Fibroblast of villous mesenchyme (primary cell): Measurements from ENCODE around the gene NDUFS6. TPM values are rescaled to one million over a fixed set of nuclear protein-coding genes. Genes with fewer than 3 reads are reported as not detected.

ENCODE experiments used
- DNase-seq: peaks from one replicate; pipeline ENCODE4 v3.0.0-alpha.2; 2010; ENCODE audit warnings: low read depth
- H3K4me3 ChIP-seq: 2 replicates; pipeline ENCODE4 v1.5.1; 2011; ENCODE audit warnings: low read depth, mild to moderate bottlenecking, low read length
- total RNA-seq: library from RNA; depleted of rRNA; stranded (reverse); fragments of >200 nt; gene quantifications from 2 replicates; pipeline ENCODE4 v1.2.3, GENCODE V29; 2012
- TF ChIP-seq, protein P1 (sequence below): IDR thresholded peaks from 2 replicates; pipeline ENCODE4 v1.5.1; 2012; ENCODE audit warnings: low read depth, mild to moderate bottlenecking, low read length; ENCODE audit not compliant: insufficient read depth

The NDUFS6 gene
- total RNA-seq, 1 donor, result 22.9 TPM

DNA sequence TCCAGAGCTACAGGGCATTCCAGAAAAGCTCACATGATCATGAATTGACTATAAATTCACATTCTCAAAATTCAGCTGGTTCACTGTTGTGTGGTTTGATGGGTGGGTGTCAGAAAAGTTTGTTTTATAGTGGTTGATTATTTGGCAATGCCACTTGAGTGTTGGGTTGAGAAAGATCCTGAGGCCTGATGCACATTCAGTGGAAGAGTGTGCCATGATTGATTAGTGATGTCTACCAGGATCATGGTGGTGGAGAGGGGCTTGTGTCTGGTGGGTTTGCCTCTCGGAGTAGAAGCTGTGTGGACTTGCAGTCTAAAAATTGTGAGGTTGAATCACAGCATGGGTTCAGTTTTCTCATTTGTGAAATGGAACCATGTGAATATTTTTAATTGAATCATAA lies 2.0 kb downstream of the NDUFS6 start:
- DNase-seq, result no peak
- TF ChIP-seq, protein P1, sequence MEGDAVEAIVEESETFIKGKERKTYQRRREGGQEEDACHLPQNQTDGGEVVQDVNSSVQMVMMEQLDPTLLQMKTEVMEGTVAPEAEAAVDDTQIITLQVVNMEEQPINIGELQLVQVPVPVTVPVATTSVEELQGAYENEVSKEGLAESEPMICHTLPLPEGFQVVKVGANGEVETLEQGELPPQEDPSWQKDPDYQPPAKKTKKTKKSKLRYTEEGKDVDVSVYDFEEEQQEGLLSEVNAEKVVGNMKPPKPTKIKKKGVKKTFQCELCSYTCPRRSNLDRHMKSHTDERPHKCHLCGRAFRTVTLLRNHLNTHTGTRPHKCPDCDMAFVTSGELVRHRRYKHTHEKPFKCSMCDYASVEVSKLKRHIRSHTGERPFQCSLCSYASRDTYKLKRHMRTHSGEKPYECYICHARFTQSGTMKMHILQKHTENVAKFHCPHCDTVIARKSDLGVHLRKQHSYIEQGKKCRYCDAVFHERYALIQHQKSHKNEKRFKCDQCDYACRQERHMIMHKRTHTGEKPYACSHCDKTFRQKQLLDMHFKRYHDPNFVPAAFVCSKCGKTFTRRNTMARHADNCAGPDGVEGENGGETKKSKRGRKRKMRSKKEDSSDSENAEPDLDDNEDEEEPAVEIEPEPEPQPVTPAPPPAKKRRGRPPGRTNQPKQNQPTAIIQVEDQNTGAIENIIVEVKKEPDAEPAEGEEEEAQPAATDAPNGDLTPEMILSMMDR, result no peak
- no peak overlapping the region for H3K4me3 ChIP-seq

DNA sequence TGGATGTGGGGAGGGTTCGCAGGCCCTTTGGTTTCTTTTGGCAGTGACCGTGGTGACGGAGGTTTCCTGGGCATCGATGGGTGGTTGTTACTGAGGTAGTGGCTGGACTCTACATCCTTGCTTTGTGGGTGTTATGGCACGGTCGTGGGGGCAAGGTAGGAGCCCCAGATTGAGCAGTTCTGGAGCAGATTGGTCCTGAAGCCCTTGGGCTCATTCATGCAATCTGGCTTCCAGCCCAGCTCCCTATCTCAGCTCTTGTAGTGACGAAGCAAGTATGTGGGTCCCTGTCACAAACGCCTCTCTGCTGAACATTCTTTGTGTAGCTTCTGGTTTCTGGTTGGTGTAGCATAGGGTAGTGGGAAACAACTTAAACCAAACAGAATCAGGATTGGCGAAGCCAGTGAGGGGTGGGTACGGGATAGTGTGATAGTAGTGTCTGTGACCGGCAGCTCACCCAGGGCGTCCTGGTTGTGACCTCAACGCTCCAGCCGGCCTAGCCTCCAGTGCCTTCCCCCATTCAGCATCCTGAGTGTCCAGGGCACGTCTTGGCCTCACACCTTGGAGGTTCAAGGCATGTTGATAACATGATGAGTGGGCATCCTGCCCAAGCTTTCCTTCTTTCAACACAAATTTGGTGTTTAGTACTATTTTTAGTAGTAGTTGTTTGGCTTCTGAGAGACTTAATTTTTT lies 2.9 kb downstream of the NDUFS6 start:
- no peak overlapping the region for H3K4me3 ChIP-seq
- no peak for DNase-seq
- TF ChIP-seq, protein P1, result no peak

DNA sequence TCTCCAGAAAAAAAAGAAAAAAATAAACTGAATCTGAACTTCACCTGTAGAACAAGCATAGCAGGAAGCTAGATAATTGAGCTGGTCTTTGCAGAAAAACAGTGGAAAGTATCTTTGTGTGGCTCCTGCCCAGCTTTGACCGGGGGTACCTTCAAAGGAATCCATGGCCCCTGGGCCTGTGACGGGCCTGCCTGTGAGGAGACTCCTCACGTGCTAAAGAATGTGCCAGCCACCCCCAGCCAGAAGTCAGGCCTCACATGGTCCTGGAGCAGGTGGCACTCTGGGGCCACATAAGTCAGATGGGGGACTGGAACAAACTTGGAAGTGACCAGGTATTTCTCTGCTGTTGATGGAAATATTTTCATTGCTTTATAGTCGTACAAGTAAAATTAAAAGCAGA lies 4.1 kb downstream of the NDUFS6 start:
- TF ChIP-seq, protein P1, result no peak
- no peak overlapping the region for H3K4me3 ChIP-seq
- no peak for DNase-seq

DNA sequence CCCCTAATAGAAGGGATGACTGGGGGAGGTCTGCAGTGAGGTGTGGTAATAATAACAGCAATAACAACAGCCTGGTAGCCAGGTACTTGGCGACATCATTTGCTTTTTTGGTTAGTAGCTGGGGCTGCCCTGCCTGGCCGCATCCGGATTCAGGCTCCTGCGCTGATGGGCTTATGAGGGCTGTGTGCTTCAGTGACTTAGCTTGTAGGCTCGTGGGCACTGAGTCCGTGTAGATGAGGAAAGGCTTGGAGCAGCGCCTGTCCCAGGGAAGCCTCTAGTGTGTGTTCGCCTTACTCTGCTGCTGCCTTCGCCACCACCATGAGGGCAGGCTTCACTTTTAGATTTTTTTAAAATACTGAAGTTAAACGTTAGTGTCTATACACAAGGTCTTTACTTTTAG lies 4.5 kb downstream of the NDUFS6 start:
- no peak for DNase-seq
- no peak overlapping the region for H3K4me3 ChIP-seq
- TF ChIP-seq, protein P1, result no peak

DNA sequence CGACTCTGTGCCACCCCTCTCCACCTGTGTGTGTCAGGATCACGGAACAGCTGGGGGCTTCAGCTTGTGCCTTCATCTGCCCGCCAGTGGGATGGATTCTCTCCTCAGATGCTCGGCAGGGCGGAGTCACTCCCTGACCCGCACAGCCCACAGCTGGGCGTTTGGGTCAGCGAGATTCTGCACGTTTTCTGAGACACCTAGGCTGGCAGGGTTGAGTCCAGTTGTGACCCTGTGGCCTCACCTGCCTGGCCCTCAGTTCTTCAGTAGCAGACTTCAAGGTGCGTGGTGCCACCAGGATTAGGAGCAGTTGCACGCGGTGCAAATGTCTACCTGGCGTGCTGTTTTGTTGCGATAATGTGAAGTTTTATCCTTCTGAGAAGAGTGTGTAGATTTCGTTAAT lies 5.0 kb downstream of the NDUFS6 start:
- TF ChIP-seq, protein P1, result no peak
- DNase-seq, result no peak
- no peak overlapping the region for H3K4me3 ChIP-seq

DNA sequence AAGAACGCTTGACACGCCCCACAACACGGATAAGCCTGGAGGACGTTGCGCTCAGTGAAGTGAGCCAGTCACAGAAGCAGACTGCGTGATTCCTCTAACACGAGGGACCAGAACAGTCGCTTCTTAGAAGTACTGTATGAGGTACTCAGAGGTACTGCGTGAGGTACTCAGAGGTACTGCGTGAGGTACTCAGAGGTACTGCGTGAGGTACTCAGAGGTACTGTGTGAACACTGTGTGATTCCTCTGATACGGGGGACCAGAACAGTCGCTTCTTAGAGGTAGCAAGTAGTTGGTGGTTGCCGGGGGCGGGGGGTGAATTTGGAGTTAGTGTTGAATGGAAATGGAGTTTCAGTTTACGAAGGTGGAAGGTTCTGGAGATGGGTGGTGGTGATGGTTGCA lies 5.8 kb downstream of the NDUFS6 start:
- DNase-seq, result no peak
- H3K4me3 ChIP-seq, result no peak overlapping the region
- TF ChIP-seq, protein P1, result no peak
